ENCODE data around the gene PARP15. TPM values are rescaled to one million over a fixed set of nuclear protein-coding genes. Genes with fewer than 3 reads are reported as not detected.

Gene PARP15
- polyA plus RNA-seq, 1 donor (not counting 4 experiments of a cell fraction or from before 2014, with no cell fraction given): 0.25 TPM

GRCh38 chr3:122594025-122594424 lies 16.6 kb downstream of the PARP15 start:
- Histone ChIP-seq H3K4me1 (ENCODE audit: control insufficient read depth, extremely low read depth, insufficient read depth, low read length) (no peaks in the 10 kb centered on the region), H2AFZ (ENCODE audit: control insufficient read depth, low read length) (no peak overlapping the region), H3K4me2 (ENCODE audit: control insufficient read depth, extremely low read depth, insufficient read depth, low read depth, low read length) (no peak overlapping the region), H3K4me3 (ENCODE audit: control insufficient read depth in 2 of 3, extremely low read depth in 1 of 3, insufficient read depth in 2 of 3, low read depth in 1 of 3, low read length in 3 of 3) (no peak overlapping the region), H4K20me1 (ENCODE audit: control insufficient read depth, extremely low read depth, insufficient read depth, low read length) (no peaks in the 10 kb centered on the region), H3K27ac (ENCODE audit: control insufficient read depth, insufficient read depth, low read length) (no peak overlapping the region), H3K9me3 (ENCODE audit: control insufficient read depth, low read depth, low read length) (no peaks in the 10 kb centered on the region), H3K27me3 (ENCODE audit: control insufficient read depth, extremely low read depth, insufficient read depth, low read length) (no peaks in the 10 kb centered on the region), H3K79me2 (ENCODE audit: control insufficient read depth, insufficient read depth, low read length) (no peaks in the 10 kb centered on the region), H3K9ac (ENCODE audit: control insufficient read depth, extremely low read depth, insufficient read depth, low read length) (no peak overlapping the region), H3K9me1 (ENCODE audit: control insufficient read depth, extremely low read depth, insufficient read depth, low read length) (no peaks in the 10 kb centered on the region), H3K36me3 (ENCODE audit: control insufficient read depth in 2 of 2, extremely low read depth in 1 of 2, insufficient read depth in 2 of 2, low read length in 2 of 2) (no peaks in the 10 kb centered on the region)
- FAIRE-seq: no peak
- TF ChIP-seq CTCF (optimal IDR thresholded peaks at IDR 0.05 in 1 of 3, IDR thresholded peaks at IDR 0.05 in 1 of 3, conservative IDR thresholded peaks at IDR 0.05 in 1 of 3; ENCODE audit: extremely low read depth in 1 of 3, insufficient read depth in 2 of 3, low read length in 3 of 3) (no peak), EZH2 (IDR thresholded peaks at IDR 0.05; ENCODE audit: low read length) (no peak)
- no peak for DNase-seq (ENCODE audit: low read depth, low spot score)
- dilution Hi-C loops (cut with MboI; ENCODE audit: extremely low pct_ligation_motif_present, low sequenced_read_pairs): no loop called here

- Histone ChIP-seq H3K27ac (ENCODE audit: control insufficient read depth, insufficient read depth, low read length) (no peak overlapping the region), H3K9me3 (ENCODE audit: control insufficient read depth, low read depth, low read length) (no peaks in the 10 kb centered on the region), H3K9me1 (ENCODE audit: control insufficient read depth, extremely low read depth, insufficient read depth, low read length) (no peaks in the 10 kb centered on the region), H3K4me3 (ENCODE audit: control insufficient read depth in 2 of 3, extremely low read depth in 1 of 3, insufficient read depth in 2 of 3, low read depth in 1 of 3, low read length in 3 of 3) (no peak overlapping the region), H3K79me2 (ENCODE audit: control insufficient read depth, insufficient read depth, low read length) (no peaks in the 10 kb centered on the region), H3K27me3 (ENCODE audit: control insufficient read depth, extremely low read depth, insufficient read depth, low read length) (no peaks in the 10 kb centered on the region), H3K9ac (ENCODE audit: control insufficient read depth, extremely low read depth, insufficient read depth, low read length) (no peak overlapping the region), H2AFZ (ENCODE audit: control insufficient read depth, low read length) (no peak overlapping the region), H3K36me3 (ENCODE audit: control insufficient read depth in 2 of 2, extremely low read depth in 1 of 2, insufficient read depth in 2 of 2, low read length in 2 of 2) (no peaks in the 10 kb centered on the region), H4K20me1 (ENCODE audit: control insufficient read depth, extremely low read depth, insufficient read depth, low read length) (no peaks in the 10 kb centered on the region), H3K4me1 (ENCODE audit: control insufficient read depth, extremely low read depth, insufficient read depth, low read length) (no peaks in the 10 kb centered on the region), H3K4me2 (ENCODE audit: control insufficient read depth, extremely low read depth, insufficient read depth, low read depth, low read length) (no peak overlapping the region)
- dilution Hi-C loops (cut with MboI; ENCODE audit: extremely low pct_ligation_motif_present, low sequenced_read_pairs): no loop called here
- TF ChIP-seq EZH2 (IDR thresholded peaks at IDR 0.05; ENCODE audit: low read length) (no peak), CTCF (optimal IDR thresholded peaks at IDR 0.05 in 1 of 3, IDR thresholded peaks at IDR 0.05 in 1 of 3, conservative IDR thresholded peaks at IDR 0.05 in 1 of 3; ENCODE audit: extremely low read depth in 1 of 3, insufficient read depth in 2 of 3, low read length in 3 of 3) (no peak)
- FAIRE-seq (no peak), DNase-seq (ENCODE audit: low read depth, low spot score) (no peak)
Measured at GRCh38 chr3:122598151-122598550, 20.7 kb downstream of the PARP15 start.

Measured in keratinocyte (primary cell).